Activated gamma-delta T cell treated with anti-CD3 and anti-CD28 coated beads, Interleukin-2, amount 50 U/mL, for 16 hours (primary cell): ENCODE measurements around the gene HDAC4.

Experiments
- DNase-seq: peaks from one replicate; pipeline ENCODE4 v3.0.0-alpha.2; 2020; ENCODE audit warnings: low read depth

Gene HDAC4

GRCh38 chr2:239166201-239166834 lies 234.5 kb downstream of the HDAC4 start:
- no peak for DNase-seq

DNA sequence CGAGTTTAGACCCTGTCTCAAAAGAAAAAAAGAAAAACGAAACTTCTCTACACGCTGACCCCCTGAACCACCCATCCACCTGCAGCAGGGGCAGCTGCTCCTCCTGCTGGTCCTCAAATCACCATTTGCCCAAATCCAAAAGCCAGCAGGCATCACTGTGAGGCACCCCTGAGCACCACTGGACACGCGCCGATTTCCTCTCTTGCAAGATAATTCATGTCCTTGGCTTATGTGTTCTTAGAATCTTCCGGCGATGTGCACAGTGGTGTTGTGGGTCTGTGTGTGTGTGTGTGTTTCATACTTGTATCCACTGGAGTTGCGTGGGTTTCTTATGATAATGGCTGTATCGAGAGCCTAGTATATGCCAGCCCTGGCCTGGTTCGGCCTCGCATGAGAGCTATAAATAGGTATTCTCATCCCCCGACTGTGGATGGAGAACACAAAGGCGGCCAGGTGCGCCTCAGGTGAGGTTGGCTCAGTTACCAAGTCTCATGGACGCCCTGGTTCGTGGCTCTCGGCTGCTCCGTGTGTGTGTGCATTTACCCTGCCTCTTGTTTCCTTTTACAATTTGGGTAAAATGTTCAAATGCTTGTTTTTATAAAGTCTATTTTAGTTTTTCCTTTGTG lies 235.5 kb downstream of the HDAC4 start:
- DNase-seq, result no peak

DNA sequence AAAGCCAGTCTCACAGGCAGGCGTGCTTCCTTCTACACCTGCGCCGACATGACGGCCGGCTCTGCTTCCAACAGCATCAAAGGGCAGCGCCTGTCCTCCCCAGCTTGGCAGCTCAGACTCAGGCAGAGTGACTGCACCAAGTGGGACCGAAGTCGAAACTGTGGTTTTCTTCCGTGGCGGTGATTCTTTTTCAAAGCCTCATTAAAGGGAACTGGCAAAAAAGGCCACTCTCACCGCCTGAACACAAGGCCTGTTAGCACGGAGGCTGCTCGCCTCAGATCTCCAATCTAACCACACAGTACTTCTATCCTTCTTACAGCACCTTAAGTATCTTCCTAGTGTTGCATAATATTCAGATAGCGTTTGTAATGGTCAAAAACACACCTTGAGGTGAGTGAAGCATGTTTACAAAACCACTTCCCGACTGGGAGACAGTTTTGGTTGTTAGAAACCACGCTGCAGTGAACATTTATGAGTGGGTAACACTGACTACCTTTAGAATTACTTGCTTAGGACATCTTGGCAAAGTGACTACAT lies 236.4 kb downstream of the HDAC4 start:
- DNase-seq, result peak; percentile 13

- no peak for DNase-seq
Measured at GRCh38 chr2:239163688-239164334, 237.0 kb downstream of the HDAC4 start.

GRCh38 chr2:239162976-239163687 lies 237.7 kb downstream of the HDAC4 start:
- no peak for DNase-seq

- DNase-seq, result no peak
Measured at GRCh38 chr2:239162141-239162821, 238.5 kb downstream of the HDAC4 start.

- DNase-seq, result no peak
Measured at GRCh38 chr2:239161711-239162140, 239.1 kb downstream of the HDAC4 start.

GRCh38 chr2:239160226-239161143 lies 240.3 kb downstream of the HDAC4 start:
- no peak for DNase-seq

GRCh38 chr2:239159476-239159911 lies 241.3 kb downstream of the HDAC4 start:
- DNase-seq, result no peak

DNA sequence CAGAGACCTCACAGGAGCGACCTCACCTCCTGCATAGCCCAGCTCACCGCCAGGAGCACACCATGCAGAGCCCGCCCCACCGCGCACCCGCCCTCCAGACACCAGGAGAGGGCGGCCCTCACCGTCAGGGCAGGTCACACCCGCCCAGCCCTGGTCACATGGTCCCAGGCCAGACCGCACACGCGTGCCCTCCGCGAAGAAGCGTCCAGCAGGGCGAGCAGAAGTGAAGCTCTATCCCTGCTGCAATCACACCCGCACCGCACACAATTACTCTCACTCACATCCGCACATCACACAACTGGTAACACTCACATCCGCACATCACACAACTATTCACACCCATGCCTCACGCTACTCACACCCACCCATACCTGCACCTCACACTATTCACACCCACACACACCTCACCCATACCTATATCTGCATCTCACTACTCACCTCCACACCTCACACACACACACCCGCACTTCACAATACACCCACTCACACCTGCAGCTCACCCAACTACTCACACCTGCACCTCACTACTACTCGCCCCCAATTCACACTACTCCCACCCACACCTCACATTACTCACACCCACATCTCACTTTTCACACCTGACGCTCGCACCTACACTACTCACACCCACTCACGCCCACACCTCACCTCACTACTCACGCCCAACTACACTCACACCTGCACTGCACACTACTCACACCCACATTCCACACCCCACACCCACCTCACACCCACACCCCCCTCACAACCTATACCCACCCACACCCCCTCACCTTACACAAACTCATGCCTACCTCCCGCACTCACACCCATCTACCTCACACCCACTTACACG lies 242.0 kb downstream of the HDAC4 start:
- DNase-seq, result no peak

DNA sequence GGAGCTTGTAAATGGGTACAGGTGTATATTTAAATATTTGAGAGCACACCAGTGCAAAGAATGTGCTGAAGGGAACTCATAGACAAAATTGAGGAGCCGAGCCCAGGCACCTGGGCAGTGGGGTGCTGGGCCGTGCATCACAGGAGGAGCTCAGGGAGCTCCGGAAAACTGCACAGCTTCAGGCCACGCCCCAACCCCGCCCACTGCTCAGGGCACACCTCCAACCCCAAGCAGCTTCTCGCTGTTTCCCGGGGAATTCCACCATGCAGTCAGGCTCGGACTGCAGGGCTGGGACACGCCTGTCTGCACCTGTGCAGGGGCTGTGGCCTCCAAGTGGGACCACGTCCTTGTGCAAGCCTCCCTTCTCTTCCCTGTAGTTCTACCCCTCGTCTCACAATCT lies 243.0 kb downstream of the HDAC4 start:
- no peak for DNase-seq

DNA sequence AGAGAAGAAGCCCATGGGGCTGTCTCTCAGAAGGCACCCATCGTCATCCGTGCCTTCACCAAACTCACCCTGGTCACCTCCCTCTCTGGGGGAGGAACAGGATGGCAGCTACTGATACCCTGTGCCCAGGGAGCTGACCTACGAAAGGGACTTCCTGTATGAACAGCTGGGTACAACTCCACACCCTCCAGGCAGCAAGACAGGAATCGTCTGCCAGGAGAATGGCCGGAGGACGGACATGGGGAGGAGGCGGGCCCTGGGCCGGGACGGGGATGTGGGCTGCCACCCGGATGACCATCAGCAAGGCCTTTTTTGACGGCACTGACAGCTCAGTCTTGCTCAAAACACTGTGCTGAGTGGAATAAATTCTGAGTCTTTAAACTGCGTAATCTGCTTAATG lies 243.6 kb downstream of the HDAC4 start:
- no peak for DNase-seq

GRCh38 chr2:239156516-239157265 lies 244.1 kb downstream of the HDAC4 start:
- no peak for DNase-seq

GRCh38 chr2:239155806-239156480 lies 244.9 kb downstream of the HDAC4 start:
- no peak for DNase-seq

GRCh38 chr2:239154971-239155805 lies 245.6 kb downstream of the HDAC4 start:
- DNase-seq, result no peak

- DNase-seq, result no peak
Measured at GRCh38 chr2:239153806-239154591, 246.8 kb downstream of the HDAC4 start.

DNA sequence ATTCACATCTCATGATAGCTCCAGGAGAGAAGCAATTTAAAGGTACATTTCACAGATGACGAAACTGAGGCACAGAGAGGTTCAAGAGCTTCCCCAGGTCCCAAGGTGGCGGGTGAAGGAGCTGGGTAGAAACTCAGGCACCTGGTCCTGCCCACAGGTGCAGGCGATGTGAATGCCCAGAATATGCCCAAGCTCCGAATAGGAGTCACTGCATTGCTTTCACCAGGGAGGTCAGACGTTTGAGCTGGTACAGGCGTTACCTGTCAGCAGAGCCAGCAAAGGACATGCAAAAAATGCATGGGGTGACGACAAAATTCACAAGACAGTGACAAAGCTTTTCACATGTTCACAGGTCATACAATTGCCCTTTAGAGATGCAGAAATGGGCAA lies 247.9 kb downstream of the HDAC4 start:
- DNase-seq, result no peak
